Stomach (tissue), 4 donors: Measurements from ENCODE around the gene MED13L.

Source experiments
- CTCF ChIP-seq, 7 experiments: fragments of 450-650 bp in 4 of 7; fragments of 200-600 bp in 3 of 7; sonication (generic) in 3 of 7; IDR thresholded peaks; one replicate each; pipeline ENCODE4 v1.5.1; 2016 to 2019; ENCODE audit warnings: antibody characterized with exemption in 7 of 7, control low read depth in 2 of 7, mild to moderate bottlenecking in 1 of 7
- EP300 ChIP-seq: sonication (generic); formaldehyde crosslinking; IDR thresholded peaks from one replicate; pipeline ENCODE4 v1.6.1; 2017; ENCODE audit warnings: antibody characterized with exemption
- POLR2A ChIP-seq, 4 donors: fragments of 450-650 bp; IDR thresholded peaks; one replicate each; pipeline ENCODE4 v1.6.1; 2016; ENCODE audit warnings: antibody characterized with exemption in 4 of 4, control low read depth in 2 of 4, mild to moderate bottlenecking in 1 of 4, moderate library complexity in 1 of 4
- POLR2AphosphoS5 ChIP-seq, 3 donors: sonication (generic); formaldehyde crosslinking; IDR thresholded peaks; one replicate each; pipeline ENCODE4 v1.6.1; 2016; ENCODE audit warnings: antibody characterized with exemption in 3 of 3

GRCh38 chr12:116241157-116241759 lies 36.2 kb downstream of the MED13L start:
- no peak for TF ChIP-seq POLR2AphosphoS5 (IDR thresholded peaks at IDR 0.05)
- no peak for TF ChIP-seq CTCF (IDR thresholded peaks at IDR 0.05)
- no peak for TF ChIP-seq EP300
- TF ChIP-seq POLR2A (IDR thresholded peaks at IDR 0.05): no peak
